Stimulated activated CD8-positive, alpha-beta memory T cell treated with anti-CD3 and anti-CD28 coated beads, Interleukin-4, amount 100 ng/mL, for 4 hours (primary cell): Measurements from ENCODE around the gene ABCD1.

Experiments used
- DNase-seq, 2 donors: peaks; one replicate each; pipeline ENCODE4 v3.0.0-alpha.2; 2020; ENCODE audit warnings: low read depth in 2 of 2, low spot score in 1 of 2

Gene ABCD1

DNA sequence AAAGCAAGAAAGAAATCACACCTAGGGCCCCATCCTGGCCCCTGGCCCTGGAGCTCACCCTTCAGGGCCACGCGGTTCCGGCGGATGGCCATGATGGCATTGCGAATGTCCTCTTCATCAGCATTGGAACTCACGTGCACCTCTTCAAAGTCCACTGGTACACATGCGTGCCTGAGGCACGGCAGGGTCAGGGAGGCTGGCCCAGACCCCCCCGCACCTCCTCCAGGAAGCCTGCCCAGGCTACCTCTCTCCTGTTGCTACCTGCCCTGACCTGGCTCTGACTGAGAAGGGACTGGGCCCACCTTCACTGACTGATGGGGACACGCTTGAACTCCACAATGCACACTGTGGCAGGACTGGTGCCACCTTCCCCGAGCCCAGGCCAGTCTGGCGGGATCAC lies 65.0 kb downstream of the ABCD1 start:
- DNase-seq = no peak

DNA sequence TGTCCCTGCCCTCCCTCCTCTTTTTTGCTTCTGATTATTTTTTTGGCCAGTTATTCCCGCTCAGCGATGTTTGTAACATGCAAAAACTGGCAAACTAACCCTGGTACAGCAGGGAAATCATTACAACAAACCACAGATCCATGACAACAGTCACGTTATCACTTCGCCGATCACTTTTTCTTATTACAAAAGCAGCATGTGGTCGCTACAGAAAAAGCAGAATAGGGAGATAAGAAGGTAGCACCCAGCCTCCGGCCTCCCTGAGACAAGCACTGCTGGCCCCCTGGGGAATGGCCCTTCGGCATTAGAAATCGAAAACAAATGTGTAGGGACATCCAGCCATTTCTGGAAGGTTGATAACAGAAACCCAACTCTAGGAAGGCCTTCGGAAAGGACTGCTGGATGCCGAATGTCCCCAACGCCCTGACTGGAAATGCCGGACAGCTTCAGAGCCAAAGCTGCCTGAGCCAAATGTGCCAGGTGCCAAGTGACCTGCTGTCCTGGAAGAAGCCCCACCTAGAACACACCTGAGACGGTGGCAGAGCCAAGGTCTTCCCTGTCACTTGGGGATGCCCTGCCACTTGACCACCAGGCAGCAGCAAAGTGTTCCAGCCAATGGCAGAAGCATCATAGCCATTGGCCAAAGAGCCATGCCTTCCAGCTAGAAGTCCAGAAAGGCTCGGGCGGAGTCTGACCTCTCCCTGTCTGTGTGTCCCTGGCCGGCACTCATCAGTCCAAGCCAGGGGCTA lies 66.6 kb downstream of the ABCD1 start:
- DNase-seq = no peak

DNA sequence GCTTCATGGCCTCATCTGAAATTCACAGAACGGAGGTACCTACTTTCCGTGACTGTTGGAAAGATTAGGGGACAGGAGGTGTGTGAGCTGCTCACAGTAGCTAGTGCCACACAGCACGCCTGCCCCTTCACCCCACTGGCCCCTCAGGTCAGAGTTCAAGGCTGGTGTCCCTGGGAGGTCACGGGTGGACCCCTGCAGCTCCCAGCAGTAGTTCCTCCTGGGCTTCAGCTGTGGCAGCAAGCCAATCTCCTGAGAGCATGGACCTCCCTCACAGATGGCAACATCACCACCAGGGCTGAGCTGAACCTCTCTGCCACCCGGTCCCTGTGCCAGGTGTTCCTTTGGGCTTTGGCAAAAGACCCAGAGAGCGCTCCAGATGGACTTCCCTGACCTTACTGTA lies 67.7 kb downstream of the ABCD1 start:
- no peak for DNase-seq

DNA sequence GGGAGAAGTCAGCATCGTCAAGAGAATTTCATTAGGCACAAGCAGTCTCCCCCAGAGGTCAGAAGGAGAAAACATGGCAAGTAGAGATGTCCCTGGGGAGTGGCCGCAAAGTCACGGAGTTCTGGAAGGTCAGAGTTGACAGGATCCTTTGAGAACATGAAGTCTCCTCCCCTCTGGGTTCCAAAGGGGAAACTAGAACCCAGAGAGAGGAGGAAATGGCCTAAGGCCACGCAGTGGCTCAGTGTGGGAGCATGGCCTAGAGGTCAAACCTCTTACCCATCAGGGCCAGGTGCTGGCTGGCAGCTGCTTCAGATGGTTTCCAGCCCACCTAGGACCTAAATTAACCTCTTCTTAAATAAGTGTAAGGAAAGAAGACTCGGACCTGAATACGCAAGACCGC lies 68.6 kb downstream of the ABCD1 start:
- DNase-seq = no peak
